ENCODE measurements around the gene MAPK8IP1.

GRCh38 chr11:45839204-45839603 lies 46.2 kb upstream of the MAPK8IP1 start:
- TF ChIP-seq CTCF (IDR thresholded peaks at IDR 0.05) = no peak
- no peak for TF ChIP-seq POLR2A (IDR thresholded peaks at IDR 0.05)
